ENCODE data around the gene PRMT7.

- TF ChIP-seq, protein P1, sequence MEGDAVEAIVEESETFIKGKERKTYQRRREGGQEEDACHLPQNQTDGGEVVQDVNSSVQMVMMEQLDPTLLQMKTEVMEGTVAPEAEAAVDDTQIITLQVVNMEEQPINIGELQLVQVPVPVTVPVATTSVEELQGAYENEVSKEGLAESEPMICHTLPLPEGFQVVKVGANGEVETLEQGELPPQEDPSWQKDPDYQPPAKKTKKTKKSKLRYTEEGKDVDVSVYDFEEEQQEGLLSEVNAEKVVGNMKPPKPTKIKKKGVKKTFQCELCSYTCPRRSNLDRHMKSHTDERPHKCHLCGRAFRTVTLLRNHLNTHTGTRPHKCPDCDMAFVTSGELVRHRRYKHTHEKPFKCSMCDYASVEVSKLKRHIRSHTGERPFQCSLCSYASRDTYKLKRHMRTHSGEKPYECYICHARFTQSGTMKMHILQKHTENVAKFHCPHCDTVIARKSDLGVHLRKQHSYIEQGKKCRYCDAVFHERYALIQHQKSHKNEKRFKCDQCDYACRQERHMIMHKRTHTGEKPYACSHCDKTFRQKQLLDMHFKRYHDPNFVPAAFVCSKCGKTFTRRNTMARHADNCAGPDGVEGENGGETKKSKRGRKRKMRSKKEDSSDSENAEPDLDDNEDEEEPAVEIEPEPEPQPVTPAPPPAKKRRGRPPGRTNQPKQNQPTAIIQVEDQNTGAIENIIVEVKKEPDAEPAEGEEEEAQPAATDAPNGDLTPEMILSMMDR (optimal IDR thresholded peaks at IDR 0.05 in 1 of 3, IDR thresholded peaks at IDR 0.05 in 1 of 3, conservative IDR thresholded peaks at IDR 0.05 in 1 of 3; ENCODE audit: extremely low read depth in 1 of 3, insufficient read depth in 2 of 3, low read length in 3 of 3): no peak
- no peak for TF ChIP-seq EZH2 (IDR thresholded peaks at IDR 0.05; ENCODE audit: low read length)
These were observed 92.9 kb downstream of the PRMT7 start for GRCh38 chr16:68403704-68404103.

Measured in keratinocyte (primary cell).